Endodermal cell (in vitro differentiated cells): Measurements from ENCODE around the gene IL17D. TPM values are rescaled to one million over a fixed set of nuclear protein-coding genes. Genes with fewer than 3 reads are reported as not detected.

Source experiments
- DNase-seq: peaks from one replicate; pipeline ENCODE4 v3.0.0-alpha.2; 2017
- H3K27ac ChIP-seq: 2 replicates; pipeline ENCODE4 v1.5.1; 2013; ENCODE audit warnings: mild to moderate bottlenecking, low read depth, low read length, moderate library complexity
- H3K27me3 ChIP-seq: 2 replicates; pipeline ENCODE4 v1.6.1; 2013; ENCODE audit warnings: mild to moderate bottlenecking, low read length, moderate library complexity; ENCODE audit not compliant: insufficient read depth, control insufficient read depth, poor library complexity, severe bottlenecking
- H3K36me3 ChIP-seq: 2 replicates; pipeline ENCODE4 v1.7.0; 2013; ENCODE audit warnings: mild to moderate bottlenecking, low read length, moderate library complexity; ENCODE audit not compliant: control insufficient read depth, insufficient read depth
- H3K4me1 ChIP-seq: one replicate; pipeline ENCODE4 v1.7.0; 2013; ENCODE audit warnings: low read length; ENCODE audit not compliant: control insufficient read depth, insufficient read depth
- H3K4me3 ChIP-seq: 2 replicates; pipeline ENCODE4 v1.5.1; 2013; ENCODE audit warnings: mild to moderate bottlenecking, low read length, moderate library complexity
- H3K9ac ChIP-seq: 2 replicates; pipeline ENCODE4 v1.6.1; 2013; ENCODE audit warnings: mild to moderate bottlenecking, low read length, moderate library complexity; ENCODE audit not compliant: poor library complexity, severe bottlenecking; ENCODE audit errors: extremely low read depth
- H3K9me3 ChIP-seq: 2 replicates; pipeline ENCODE4 v1.6.1; 2013; ENCODE audit warnings: mild to moderate bottlenecking, low read length, moderate library complexity; ENCODE audit not compliant: control insufficient read depth
- H3K27ac Mint-ChIP-seq: 2 replicates; pipeline ENCODE4 v1.8.0; 2020; ENCODE audit warnings: mixed read lengths
- H3K27me3 Mint-ChIP-seq: 2 replicates; pipeline ENCODE4 v1.8.0; 2021; ENCODE audit warnings: mild to moderate bottlenecking, mixed read lengths; ENCODE audit not compliant: insufficient read depth
- H3K36me3 Mint-ChIP-seq: 2 replicates; pipeline ENCODE4 v1.8.0; 2020; ENCODE audit warnings: low read depth, mixed read lengths
- H3K4me1 Mint-ChIP-seq: 2 replicates; pipeline ENCODE4 v1.8.0; 2020; ENCODE audit warnings: mixed read lengths
- H3K4me3 Mint-ChIP-seq: 2 replicates; pipeline ENCODE4 v1.8.0; 2020; ENCODE audit warnings: mild to moderate bottlenecking, moderate library complexity, mixed read lengths
- H3K9me3 Mint-ChIP-seq: 2 replicates; pipeline ENCODE4 v1.8.0; 2020; ENCODE audit warnings: mild to moderate bottlenecking, mixed read lengths
- WGBS, 2 experiments: methylation state at CpG; one replicate each; pipeline versions ENCODE4 v1.1.5 to v1.1.7; 2013; ENCODE audit warnings: missing lambda C conversion rate in 2 of 2, mixed read lengths in 1 of 2; ENCODE audit not compliant: insufficient coverage in 1 of 2, insufficient read length in 1 of 2; 5-methylcytosine and 5-hydroxymethylcytosine counted together
- total RNA-seq, 2 donors: library from RNA; stranded (reverse); fragmentation: NEBNext Ultra II Directional in 1 of 2; extraction: Animal tissue kit (Norgen Biotek cat#: 25700) in 1 of 2; gene quantifications; 2 replicates in 1 of 2; 3 replicates in 1 of 2; pipeline ENCODE4 v1.2.1, GENCODE V29; 2021
- TF ChIP-seq, protein P1 (sequence below): fragments of 200-600 bp; sonication (generic); conservative IDR thresholded peaks from 2 replicates; pipeline ENCODE4 v1.5.0; 2021; ENCODE audit warnings: antibody characterized with exemption, mild to moderate bottlenecking

IL17D gene
- total RNA-seq, 2 donors from 2014 or later, result 0.33 to 0.88 TPM

GRCh38 chr13:20684546-20684945, 19.0 kb upstream of the IL17D start:
- no peak overlapping the region for H3K4me3 ChIP-seq
- H3K9ac ChIP-seq, result no peak overlapping the region
- H3K4me1 ChIP-seq, result no peaks in the 10 kb centered on the region
- H3K9me3 ChIP-seq, result no peaks in the 10 kb centered on the region
- Mint-ChIP-seq H3K27ac (no peak overlapping the region), H3K27me3 (no peaks in the 10 kb centered on the region), H3K4me1 (peaks cover 32% of the 10 kb centered on the region), H3K4me3 (no peak overlapping the region), H3K36me3 (peaks cover 3% of the 10 kb centered on the region), H3K9me3 (no peaks in the 10 kb centered on the region)
- TF ChIP-seq, protein P1, sequence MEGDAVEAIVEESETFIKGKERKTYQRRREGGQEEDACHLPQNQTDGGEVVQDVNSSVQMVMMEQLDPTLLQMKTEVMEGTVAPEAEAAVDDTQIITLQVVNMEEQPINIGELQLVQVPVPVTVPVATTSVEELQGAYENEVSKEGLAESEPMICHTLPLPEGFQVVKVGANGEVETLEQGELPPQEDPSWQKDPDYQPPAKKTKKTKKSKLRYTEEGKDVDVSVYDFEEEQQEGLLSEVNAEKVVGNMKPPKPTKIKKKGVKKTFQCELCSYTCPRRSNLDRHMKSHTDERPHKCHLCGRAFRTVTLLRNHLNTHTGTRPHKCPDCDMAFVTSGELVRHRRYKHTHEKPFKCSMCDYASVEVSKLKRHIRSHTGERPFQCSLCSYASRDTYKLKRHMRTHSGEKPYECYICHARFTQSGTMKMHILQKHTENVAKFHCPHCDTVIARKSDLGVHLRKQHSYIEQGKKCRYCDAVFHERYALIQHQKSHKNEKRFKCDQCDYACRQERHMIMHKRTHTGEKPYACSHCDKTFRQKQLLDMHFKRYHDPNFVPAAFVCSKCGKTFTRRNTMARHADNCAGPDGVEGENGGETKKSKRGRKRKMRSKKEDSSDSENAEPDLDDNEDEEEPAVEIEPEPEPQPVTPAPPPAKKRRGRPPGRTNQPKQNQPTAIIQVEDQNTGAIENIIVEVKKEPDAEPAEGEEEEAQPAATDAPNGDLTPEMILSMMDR, result no peak
- H3K36me3 ChIP-seq, result no peaks in the 10 kb centered on the region
- 78 to 83% methylated on average over 8 to 17 of the region's 18 CpGs for WGBS, 2 experiments
- no peaks in the 10 kb centered on the region for H3K27me3 ChIP-seq
- H3K27ac ChIP-seq, result no peak overlapping the region
- DNase-seq, result no peak

- Histone ChIP-seq H3K9ac (no peak overlapping the region), H3K4me1 (no peaks in the 10 kb centered on the region), H3K4me3 (no peak overlapping the region), H3K36me3 (no peaks in the 10 kb centered on the region), H3K27ac (no peak overlapping the region), H3K27me3 (no peaks in the 10 kb centered on the region), H3K9me3 (no peaks in the 10 kb centered on the region)
- no peak for DNase-seq
- H3K36me3 Mint-ChIP-seq, result peaks cover 3% of the 10 kb centered on the region
- TF ChIP-seq, protein P1, result no peak
- H3K4me3 Mint-ChIP-seq, result no peak overlapping the region
- no peak overlapping the region for H3K27ac Mint-ChIP-seq
- peaks cover 32% of the 10 kb centered on the region for H3K4me1 Mint-ChIP-seq
- H3K9me3 Mint-ChIP-seq, result no peaks in the 10 kb centered on the region
- WGBS, 2 experiments, result 75 to 100% methylated on average over 5 to 6 of the region's 6 CpGs
- no peaks in the 10 kb centered on the region for H3K27me3 Mint-ChIP-seq
Measured at GRCh38 chr13:20685092-20685491, 18.4 kb upstream of the IL17D start.

GRCh38 chr13:20686167-20686566, 17.3 kb upstream of the IL17D start:
- Histone ChIP-seq H3K27ac (no peak overlapping the region), H3K4me1 (no peaks in the 10 kb centered on the region), H3K27me3 (no peaks in the 10 kb centered on the region), H3K36me3 (no peaks in the 10 kb centered on the region), H3K9ac (no peak overlapping the region), H3K4me3 (no peak overlapping the region), H3K9me3 (no peaks in the 10 kb centered on the region)
- no CpG with 5 or more reads among the region's 1 CpG for WGBS, 2 experiments
- no peak for DNase-seq
- TF ChIP-seq, protein P1, result no peak
- Mint-ChIP-seq H3K27me3 (no peaks in the 10 kb centered on the region), H3K9me3 (no peaks in the 10 kb centered on the region), H3K36me3 (no peaks in the 10 kb centered on the region), H3K4me3 (no peak overlapping the region), H3K4me1 (peaks cover 32% of the 10 kb centered on the region), H3K27ac (no peak overlapping the region)
